Activated T-helper 1 cell treated with Interleukin-2 at 50 U/mL for 16 hours (primary cell): ENCODE measurements around the gene ASB18.

ENCODE experiments used
- DNase-seq: peaks from one replicate; pipeline ENCODE4 v3.0.0-alpha.2; 2020; ENCODE audit warnings: low read depth

Gene ASB18

DNA sequence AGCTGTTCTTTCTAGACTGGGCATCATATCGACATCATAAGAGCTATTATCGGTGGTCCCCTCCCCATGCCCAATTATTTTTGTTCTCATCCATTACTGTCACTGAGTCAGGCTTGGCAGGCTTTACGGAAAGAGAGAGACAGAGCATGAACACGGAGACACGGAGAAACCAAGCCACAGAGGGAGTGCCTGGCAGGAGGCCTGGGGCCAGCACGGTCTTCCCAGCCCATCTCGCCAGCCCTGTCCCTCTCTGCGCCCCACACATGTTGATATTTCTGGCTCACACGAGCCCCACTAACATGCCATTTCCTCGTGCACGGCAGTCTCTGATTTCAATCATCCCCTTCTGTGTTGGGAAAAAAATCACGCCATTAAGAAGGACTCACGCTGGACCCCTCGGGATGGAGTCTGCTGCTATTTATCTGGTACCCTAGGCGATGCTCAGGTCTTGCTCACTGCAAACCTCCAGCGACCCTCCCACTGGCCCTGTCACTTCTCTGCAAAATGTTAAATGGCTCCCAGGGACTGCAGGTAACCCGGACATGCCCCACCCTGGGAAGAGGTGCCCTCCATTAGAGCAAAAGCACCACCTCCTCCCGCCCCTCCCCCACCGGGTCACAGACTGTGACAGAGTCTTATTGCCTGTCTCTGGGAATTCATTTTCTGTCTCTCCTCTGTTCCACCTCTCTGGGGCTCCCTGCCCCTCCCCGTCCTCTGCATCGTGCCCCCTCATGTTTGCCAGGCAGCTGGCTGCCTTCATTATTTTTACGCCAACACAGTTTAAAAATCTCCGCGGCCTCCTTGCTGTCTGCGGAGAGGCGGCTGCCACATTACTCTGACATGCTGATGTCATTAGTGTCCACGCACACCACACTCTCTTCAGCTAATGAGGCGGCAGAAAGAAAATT, 55.9 kb downstream of the ASB18 start:
- DNase-seq: no peak

DNA sequence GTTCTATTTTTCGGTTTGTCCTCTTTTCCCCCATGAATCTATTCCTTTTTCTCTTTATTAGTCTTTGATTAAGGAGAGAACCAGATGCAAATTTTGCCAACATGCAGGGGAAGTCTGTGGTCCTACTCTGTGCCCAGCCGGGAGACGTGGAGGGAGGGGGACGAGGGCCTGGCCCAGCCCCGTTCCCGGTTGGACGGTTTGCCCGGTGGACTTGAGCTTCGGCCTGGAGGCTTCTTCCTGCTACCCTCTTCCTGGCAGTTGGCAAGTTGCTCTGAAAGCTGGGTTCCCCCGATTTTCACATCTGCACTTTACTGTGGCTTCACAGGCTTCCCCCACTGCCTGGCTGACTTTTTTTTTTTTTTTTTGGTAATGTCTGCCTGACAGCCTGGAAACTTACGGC, 56.7 kb downstream of the ASB18 start:
- DNase-seq: no peak

DNA sequence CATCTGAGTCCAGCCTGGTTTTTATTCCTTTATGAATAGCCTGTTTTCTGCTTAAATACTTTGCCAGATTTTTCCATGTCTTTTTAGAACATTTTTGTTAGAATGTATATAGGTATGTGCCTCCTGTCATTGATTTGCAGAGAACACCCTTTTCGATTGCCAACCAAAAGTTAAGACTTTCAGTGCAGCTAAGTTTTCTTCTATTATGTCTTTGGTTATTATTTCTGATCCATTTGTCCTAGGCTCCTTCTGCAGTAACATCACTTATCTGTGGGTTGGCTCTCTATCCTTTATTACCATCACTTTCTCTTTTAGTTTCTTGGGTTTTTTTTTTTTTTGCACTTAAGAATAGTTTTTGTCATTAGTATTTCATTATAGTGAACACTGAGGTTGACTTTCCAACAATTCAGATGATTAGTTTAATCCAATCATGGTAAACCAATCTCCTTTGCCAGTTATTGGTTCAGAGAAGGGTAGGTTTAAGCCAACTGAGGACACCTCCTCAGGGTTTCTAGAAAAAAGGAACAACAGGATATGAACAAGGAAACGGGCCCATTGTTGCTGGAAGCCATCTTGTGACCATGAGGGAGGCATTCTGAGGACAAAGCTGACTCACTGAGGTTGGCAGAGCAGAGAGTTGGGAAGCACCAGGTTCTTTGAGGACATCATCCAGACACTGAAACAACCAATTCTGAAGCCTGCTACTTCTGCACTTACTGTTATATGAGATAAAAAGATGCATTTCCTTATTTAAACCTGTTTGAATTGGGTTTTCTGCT, 58.1 kb downstream of the ASB18 start:
- DNase-seq: no peak

DNA sequence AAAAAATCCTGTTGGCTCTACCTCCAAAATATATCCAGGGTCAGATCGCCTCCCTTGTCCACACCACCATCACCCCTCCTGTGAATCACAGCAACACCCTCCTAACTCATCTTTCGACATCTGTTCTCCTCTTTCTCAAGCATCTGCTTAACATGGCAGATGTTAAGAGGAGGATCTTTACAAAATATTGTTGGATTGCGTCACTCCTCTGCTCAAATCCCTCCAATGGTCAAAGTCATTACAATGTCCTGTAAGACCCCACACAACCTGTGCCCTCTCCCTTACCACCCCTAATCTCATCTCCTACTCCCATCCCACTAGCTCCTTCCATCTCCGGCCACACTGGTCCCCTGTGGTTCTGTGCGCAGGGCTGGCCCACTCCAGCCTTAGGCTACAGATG, 59.3 kb downstream of the ASB18 start:
- no peak for DNase-seq

DNA sequence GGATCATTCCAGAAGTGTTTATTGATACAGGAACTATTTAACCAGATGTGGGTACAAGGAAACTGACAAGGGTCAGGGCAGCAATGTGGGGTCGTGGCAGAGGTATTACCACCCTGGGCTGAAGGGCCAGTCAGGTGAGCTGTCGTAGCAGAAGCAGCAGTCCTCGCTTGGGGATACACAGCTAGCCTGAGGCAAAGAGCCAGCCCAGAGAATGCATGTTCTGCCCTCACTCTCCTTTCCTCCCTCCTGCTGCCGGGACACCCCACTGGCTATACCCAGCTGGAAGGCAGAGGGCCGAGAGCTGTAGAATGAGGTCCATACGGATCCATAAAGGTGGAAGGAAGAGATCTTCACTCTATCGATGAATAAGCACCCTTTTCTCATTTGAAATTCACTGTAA, 63.8 kb downstream of the ASB18 start:
- DNase-seq: no peak

DNA sequence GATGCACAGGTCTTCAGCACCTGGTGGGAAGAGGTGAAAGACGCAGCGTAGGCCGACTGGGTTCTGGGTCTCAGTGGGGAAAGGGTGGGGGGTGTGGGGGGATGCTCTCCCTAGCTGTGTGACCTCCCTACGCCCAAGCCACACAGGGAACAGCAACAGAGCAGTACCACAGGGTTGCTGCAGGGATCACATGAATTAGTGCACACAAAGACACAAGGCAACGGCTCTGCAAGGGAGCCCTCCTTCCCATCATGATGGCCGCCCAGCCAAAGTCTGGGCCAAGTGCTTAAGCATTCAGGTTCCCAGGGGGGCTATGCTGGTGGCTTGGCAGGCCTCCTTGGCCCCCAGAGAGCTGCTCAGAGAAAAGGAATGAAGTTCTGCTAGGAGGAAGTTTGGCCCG, 67.8 kb downstream of the ASB18 start:
- no peak for DNase-seq

DNA sequence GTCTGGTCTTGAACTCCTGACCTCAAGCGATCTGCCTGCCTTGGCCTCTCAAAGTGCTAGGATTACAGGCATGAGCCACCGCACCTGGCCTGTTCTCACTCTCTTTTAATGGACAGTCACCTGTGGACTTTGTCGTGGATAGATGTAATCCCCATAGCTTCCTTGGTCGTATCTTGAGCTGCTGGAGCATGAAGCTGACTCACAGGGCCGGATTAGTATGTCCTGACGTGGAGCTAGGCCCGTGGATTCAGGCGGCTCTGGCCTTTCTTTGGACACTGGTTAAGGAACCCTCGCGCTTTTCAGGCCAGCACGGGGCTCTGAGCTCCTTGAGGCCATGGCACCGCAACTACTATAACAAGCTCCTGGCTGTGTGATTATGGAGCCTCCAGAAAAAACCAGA, 68.5 kb downstream of the ASB18 start:
- no peak for DNase-seq

DNA sequence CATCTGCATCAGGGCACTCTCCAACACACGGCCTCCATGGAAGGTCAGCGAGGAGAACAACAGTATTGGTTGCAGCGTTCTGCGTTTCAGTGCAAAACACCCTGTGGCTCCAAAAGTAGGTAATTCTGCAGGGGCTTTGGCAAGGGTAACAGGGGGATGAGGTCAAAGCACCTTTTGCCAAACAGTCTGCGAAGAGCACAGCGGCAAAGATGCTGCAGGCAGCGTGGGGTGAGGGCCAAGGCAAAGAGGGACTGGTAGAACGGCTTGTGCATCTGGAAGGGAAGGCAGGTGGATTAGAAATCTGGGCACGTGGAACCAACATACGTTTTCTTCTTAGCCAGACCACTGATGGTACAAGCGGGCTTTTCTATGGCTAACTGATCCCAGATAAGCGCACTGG, 69.4 kb downstream of the ASB18 start:
- no peak for DNase-seq

DNA sequence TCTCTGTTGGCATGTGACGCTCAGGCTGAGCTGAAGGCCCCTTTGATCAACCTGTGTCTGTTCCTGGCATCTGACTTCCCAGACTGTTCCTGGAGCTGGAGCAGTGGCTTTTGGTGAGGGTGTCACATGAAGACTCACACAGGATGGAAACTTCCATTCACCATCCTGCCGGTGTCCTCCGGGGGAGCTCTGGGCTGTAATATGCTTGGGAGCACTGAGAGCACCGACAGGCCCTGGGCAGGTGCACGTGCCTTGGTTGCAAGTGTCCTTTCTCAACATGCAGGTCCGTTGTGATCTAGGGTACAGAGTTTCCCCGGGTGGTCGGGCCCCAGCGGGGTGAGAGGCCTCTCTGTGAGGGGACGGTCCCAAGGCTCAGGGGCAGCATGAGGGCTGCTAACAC, 71.2 kb downstream of the ASB18 start:
- DNase-seq: no peak

DNA sequence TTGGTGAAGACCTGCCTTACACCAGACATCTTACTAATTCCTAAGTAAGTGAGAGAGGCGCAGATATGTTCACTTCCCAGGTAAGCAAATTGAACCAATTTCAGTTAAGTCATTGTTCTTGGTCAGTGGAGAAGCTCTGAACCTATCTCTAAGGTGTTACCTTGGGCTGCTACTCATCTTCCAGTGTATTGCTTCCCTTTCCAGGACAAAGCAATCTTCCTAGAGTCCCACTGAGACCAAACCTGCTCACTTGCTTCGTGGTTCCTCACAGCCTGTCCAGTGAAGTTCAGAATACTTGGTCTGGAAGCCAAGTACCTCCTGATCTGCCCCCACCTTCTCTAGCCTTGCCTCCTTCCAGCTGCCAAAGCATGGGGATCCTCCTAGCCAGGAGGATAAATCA, 73.5 kb downstream of the ASB18 start:
- no peak for DNase-seq

DNA sequence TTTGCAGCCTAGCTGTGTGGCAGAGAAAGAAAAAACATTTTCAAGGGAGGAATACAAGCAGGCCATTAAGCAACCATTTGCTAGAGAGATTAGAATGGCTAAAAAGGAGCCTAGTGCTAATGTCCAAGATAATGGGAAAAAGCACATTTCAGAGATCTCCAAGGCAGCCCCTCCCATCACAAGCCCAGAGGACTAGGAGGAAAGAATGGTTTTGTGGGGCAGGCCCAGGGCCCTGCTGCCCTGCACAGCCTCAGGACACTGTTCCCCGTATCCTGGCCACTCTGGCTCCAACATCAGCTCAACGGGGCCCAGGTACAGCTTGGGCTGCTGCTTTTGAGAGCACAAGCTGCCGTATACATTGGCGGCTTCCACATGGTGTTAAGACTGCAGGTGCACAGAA, 79.5 kb downstream of the ASB18 start:
- no peak for DNase-seq

DNA sequence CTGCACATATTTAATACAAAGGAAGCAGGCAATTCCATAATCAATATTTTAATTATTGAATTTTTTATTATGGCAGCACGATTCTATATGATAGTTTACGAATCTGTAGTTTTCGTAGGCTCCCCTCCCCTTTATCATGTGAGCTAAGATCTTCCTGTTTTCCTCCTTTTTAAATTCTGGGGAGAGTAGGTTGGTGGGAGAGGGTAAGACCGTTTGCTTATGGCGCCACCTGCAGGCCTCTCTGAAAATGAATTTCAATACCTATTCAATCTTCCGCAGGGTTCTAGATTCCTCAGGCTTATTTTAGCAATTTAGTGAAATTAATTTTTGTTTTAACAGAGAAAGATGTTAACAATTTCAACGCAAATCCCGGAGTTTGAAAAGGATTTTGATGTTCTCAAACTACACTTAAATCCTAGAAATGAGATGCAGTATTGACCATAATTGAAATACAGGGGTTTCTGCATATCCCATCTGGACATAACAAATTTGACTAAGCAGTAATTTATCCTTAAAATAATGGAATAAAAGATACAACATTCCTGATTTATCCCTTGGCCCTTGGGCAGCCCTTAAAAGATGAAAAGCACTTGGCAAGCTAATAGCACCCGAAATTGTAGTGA, 83.3 kb downstream of the ASB18 start:
- no peak for DNase-seq

DNA sequence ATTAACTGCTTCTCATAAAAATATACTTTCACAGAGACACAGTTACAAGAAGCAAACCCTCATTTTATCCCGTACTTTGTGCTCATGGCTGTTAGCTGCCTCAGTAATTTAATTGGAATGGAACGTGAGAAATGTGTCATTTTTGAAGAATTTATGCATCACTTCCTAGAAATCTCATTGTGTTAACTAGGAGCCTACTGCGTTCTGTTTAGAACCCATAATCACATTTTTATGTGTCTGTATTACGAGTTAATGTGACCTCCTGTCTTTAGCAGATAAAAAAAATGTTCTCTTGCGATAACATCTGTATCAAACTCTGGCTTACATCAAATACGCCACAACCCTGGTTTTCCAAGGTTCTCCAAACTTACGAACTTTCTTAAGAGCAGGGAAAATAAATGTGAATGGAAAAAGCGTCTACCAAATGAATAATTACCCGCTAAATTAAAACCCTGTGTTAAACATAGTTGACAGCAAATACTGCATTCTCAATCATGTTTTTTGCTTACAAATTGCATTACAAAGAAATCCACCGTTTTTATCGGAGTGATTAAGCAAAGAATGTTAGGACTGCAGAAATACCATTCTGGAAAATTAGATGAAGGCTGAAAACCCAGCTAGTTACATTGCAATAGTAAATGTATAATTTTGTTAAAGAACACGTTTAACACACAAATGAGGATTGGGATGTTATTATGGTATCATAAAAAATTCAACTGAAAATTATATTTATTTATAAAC, 84.0 kb downstream of the ASB18 start:
- no peak for DNase-seq

DNA sequence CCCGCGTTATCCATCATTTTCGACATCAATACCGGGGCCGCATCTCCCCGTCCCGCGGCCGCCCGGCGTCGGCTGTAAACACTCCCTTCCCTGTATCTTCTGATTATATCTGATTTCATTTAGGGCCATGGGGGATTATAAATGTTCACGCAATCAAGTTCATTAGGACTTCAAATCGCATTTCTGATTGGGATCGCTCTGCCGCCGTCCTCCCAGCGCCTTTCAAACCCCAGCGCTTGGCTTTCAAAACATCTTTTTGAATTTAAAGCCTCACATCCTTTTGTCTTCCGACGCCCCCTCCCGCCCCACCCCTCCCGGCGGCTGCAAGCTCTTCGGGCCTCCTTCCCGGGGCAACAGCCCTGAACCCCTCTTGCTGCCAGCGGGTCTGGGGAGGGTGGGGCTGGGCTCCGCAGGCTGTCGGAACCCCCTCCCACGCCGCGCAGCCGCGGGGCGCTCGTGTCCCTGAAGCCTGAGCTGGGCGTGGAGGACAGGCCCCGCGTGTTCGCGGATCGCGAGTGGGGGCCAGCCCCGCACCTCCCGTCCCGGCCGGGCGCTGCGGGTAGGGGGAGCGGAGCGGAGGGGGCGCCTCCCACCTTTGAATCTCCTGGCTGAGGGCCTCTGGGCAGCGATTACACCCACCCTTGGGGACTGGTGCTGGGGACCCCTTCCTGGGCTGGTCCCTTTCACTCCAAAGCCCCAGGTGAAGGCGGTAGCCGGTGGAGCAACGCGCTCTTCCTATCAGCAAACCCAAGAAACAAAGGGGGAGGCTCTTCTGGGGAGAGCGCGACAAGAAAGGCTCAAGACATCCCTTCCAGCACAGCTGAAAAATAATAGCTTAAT, 84.8 kb downstream of the ASB18 start:
- DNase-seq: no peak

DNA sequence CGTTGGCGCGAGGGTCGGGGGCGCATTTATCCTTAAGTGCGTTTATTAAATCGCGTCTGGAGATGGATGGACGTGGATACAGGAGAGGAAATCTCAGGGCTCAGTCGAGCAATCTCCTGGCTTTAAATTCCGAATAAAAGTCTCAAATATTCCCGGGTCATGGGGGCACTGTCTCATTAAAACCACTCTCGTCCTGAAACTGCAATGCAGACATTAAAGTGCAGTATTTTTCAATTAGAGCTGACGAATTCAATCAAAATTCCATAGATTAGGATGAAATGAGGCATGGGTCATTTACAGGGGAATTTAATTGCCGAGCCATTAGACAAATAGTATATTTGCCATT, 85.3 kb downstream of the ASB18 start:
- no peak for DNase-seq

DNA sequence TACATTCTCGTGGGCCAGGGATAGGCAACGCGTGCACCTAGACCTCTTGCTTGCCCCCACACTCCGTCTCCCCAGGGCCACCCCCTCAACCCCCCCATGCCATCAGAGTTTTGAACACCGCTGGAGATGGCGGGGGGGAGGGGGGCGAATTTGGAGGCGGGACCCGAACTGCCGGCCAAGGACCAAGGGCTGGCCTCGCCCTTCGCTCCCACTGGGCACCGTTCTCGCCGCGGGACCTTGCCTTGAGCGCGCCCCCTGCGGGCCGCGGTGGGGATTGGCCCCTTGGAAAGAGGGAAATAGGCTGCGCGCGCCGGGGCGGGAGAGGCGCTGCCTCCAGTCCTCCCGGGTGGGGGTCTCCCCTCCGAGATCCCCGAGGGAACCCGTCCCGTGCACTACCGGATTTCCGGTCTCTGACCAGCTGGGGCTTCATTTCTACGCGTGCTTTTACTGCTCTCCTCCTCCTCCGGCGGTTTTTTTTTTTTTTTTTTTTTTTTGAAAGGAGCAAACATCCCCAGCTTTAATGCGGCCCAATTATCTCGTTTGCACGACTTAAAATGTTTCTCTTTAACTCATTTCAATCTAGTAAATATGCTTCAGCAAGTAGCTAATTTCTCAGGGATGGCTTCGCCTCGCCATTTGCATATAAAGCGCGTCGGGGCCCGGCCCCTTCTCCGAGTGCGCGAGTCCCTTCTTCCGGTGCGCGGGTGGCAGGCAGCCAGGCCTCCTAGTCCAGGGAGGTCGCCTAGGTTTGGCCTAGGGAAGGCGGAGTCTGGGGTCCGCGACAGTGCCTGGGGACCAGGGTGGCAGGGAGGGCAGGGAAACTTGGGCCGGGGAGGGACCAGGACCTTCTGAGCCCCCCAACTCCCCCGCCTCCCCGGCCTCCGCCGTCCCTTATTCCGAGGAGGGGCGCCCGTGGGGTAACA, 86.0 kb downstream of the ASB18 start:
- no peak for DNase-seq

DNA sequence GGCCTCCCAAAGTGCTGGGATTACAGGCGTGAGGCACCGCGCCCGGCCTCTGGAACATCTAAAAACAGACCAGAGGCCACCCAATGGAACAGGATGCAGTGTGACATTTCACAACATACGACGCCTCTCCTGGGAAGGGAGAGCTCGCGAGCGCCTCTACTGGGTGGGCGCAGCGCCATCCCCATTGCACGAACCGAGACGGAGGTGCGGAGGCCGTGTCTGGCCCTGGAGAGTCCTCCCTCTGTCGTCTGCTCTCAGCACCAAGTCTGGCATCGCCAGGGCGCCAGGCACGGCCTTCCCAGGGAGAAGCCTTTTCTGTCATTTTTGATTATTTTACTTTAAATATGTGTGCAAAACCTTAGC, 86.6 kb downstream of the ASB18 start:
- no peak for DNase-seq

DNA sequence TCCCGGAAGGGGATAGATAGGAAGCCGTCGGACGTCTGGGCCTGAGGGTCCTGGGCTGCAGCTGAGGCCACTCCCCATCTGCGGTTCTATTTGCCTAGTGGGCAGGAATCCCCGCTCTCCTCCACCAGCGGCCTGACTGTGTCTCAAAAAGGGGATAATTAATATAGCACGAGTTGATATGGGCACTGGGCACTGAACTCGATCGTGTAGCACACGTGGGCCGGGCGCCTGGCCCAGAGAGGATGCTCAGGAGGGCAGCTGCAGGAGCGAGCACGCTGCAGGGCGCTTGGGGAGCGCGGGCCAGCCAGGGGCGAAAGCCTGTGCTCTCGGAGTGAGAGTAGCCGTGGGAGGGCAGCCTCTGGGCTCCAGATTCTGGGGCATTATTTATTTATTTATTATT, 87.3 kb downstream of the ASB18 start:
- DNase-seq: no peak

DNA sequence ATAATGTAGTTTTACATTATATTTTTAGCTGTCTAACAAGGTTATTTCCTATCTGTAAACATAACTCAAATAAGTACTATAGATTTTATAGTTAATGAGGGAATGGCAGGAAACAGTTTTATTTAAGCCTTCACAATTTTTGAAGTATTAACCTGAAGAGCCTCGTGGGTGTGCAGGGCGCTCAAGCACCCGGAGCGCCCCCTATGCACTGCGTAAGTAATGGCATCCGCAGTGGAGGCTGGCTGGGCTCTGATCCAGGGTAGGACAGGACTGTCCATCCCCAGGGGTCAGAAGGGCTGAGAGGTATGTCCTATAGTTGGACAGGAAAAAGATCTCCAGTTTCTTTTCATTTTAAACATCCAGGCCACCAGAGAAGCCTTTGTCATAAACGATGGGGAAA, 87.8 kb downstream of the ASB18 start:
- DNase-seq: no peak

DNA sequence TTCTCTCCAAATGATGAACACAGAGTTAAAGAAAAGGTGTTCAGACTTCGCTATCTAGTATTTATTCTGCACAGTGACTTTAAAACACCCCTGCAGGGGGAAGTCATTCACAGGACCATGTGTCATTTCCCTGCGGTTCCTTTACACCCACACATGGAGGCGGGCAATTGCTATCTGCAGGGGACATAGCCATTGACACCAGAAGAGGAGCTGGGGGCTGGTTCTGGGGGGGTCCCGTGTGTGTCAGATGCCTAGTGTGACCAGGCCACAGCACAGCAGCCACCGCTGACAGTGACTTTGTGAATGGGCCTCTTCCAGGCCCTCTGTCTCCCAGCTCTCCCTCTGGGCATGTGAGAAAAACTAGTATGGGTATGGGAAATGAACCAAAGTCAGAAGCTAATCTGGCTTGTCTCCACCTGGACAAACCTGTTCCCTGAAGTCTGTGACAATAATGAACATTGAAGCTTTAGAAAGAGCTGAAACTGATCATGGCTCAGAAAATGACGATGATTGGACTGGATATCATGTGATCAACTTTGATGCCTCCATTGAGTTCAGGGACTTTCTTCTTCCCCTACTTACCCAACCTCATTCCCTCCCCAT, 88.6 kb downstream of the ASB18 start:
- DNase-seq: no peak
